ENCODE results near the gene TDRD10. TPM values are rescaled to one million over a fixed set of nuclear protein-coding genes. Genes with fewer than 3 reads are reported as not detected.

The TDRD10 gene
- total RNA-seq, 1 experiment from 2014 or later = 0.31 TPM

DNA sequence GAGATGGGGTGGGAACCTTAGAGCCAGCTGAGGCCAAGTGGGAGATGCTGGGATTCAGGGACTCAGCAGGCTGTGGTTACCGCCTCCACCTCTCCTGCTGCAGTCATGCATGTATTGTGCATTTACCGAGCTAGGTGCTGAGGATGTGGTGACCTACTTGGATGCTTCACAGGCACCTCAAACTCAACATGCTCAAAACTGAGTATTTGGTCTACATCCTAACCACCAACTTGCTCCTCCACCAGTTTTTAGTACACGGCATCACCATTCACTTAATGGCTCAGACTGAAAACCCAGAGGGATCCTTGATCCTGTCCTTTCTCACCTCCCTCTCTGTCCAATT lies 71.1 kb downstream of the TDRD10 start:
- H3K23ac ChIP-seq (ENCODE audit: insufficient read length, low read depth, low read length) = no peak overlapping the region
- H3K18ac ChIP-seq (ENCODE audit: insufficient read length, low read depth, low read length) = no peak overlapping the region
- H3K23me2 ChIP-seq (ENCODE audit: insufficient read length, low read depth, low read length, poor library complexity, severe bottlenecking) = peaks cover 1% of the 10 kb centered on the region
- TF ChIP-seq, protein P1, sequence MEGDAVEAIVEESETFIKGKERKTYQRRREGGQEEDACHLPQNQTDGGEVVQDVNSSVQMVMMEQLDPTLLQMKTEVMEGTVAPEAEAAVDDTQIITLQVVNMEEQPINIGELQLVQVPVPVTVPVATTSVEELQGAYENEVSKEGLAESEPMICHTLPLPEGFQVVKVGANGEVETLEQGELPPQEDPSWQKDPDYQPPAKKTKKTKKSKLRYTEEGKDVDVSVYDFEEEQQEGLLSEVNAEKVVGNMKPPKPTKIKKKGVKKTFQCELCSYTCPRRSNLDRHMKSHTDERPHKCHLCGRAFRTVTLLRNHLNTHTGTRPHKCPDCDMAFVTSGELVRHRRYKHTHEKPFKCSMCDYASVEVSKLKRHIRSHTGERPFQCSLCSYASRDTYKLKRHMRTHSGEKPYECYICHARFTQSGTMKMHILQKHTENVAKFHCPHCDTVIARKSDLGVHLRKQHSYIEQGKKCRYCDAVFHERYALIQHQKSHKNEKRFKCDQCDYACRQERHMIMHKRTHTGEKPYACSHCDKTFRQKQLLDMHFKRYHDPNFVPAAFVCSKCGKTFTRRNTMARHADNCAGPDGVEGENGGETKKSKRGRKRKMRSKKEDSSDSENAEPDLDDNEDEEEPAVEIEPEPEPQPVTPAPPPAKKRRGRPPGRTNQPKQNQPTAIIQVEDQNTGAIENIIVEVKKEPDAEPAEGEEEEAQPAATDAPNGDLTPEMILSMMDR (conservative IDR thresholded peaks at IDR 0.05) = no peak
- H3K27ac ChIP-seq (ENCODE audit: insufficient read length, low read depth, low read length) = no peak overlapping the region
- H4K20me1 ChIP-seq (ENCODE audit: control insufficient read depth, insufficient read depth, insufficient read length) = no peaks in the 10 kb centered on the region
- H3K9me3 ChIP-seq (ENCODE audit: control insufficient read depth, low read depth, low read length) = no peaks in the 10 kb centered on the region
- peaks cover 25 to 35% of the 10 kb centered on the region in 2 experiments for H3K4me1 Mint-ChIP-seq
- H3K27me3 Mint-ChIP-seq (ENCODE audit: low read depth) = peaks cover 6% of the 10 kb centered on the region
- H4K91ac ChIP-seq (ENCODE audit: insufficient read length, low read depth, low read length) = no peak overlapping the region
- H3K79me1 ChIP-seq (ENCODE audit: insufficient read depth, low read depth, low read length, poor library complexity, severe bottlenecking) = no peaks in the 10 kb centered on the region
- no peak overlapping the region; the same call in 1 of the 2 replicates for H3K14ac ChIP-seq (ENCODE audit: insufficient read depth, low read length)
- H2BK15ac ChIP-seq (ENCODE audit: low read depth, low read length) = no peak overlapping the region
- H3K4ac ChIP-seq (ENCODE audit: low read depth, low read length) = no peak overlapping the region
- no peak overlapping the region for H2AFZ ChIP-seq (ENCODE audit: low read length)
- H2AK5ac ChIP-seq (ENCODE audit: insufficient read length, low read length) = no peak overlapping the region
- no peaks in the 10 kb centered on the region; the same call in 1 of the 2 replicates for H3K4me1 ChIP-seq (ENCODE audit: insufficient read depth, low read length)
- no peaks in the 10 kb centered on the region for H3K9me3 Mint-ChIP-seq
- no peak overlapping the region for H3K4me3 Mint-ChIP-seq
- H3K56ac ChIP-seq (ENCODE audit: insufficient read length, low read depth, low read length) = no peak overlapping the region
- no peak overlapping the region for H3K4me2 ChIP-seq (ENCODE audit: insufficient read depth, insufficient read length, low read length)
- no peak overlapping the region for H2BK20ac ChIP-seq (ENCODE audit: low read depth, low read length, poor library complexity, severe bottlenecking)
- DNase-seq = no peak
- no CpG with 5 or more reads among the region's 3 CpGs for WGBS (ENCODE audit: extremely low coverage, insufficient read length, low lambda C conversion rate)
- no peaks in the 10 kb centered on the region for H3K79me2 ChIP-seq (ENCODE audit: insufficient read depth, low read length)
- H3T11ph ChIP-seq (ENCODE audit: low read length) = no peak overlapping the region
- no peak overlapping the region for H2BK12ac ChIP-seq (ENCODE audit: insufficient read length, low read depth, low read length)
- no peak overlapping the region for H4K5ac ChIP-seq (ENCODE audit: insufficient read length, low read depth, low read length)
- no peak overlapping the region for H2BK120ac ChIP-seq (ENCODE audit: low read depth, low read length, poor library complexity, severe bottlenecking)
- no peak overlapping the region; a peak in 1 of 7 replicates for H3K27ac Mint-ChIP-seq
- H3K9ac ChIP-seq (ENCODE audit: extremely low read depth, insufficient read length, low read length) = no peak overlapping the region
- no peaks in the 10 kb centered on the region for H3K27me3 ChIP-seq (ENCODE audit: insufficient read depth, low read length)
- H2BK5ac ChIP-seq (ENCODE audit: insufficient read length, low read length) = no peak overlapping the region
- no peak overlapping the region for H4K8ac ChIP-seq (replicated peaks; ENCODE audit: insufficient read length, low read depth, low read length)
- peaks cover 3 to 5% (median 5%) of the 10 kb centered on the region in 3 experiments; a peak in 3 of 7 replicates for H3K36me3 Mint-ChIP-seq (ENCODE audit: insufficient read depth in 1 of 3, low read depth in 3 of 3)
